HG03457 (cell line): Measurements from ENCODE around the gene ING1.

ENCODE experiments used
- ATAC-seq: cut with Tn5 transposase; IDR thresholded peaks from one replicate; pipeline ENCODE4 v1.9.1; 2021; ENCODE audit warnings: moderate number of reproducible peaks; ENCODE audit not compliant: unreplicated experiment

The ING1 gene

DNA sequence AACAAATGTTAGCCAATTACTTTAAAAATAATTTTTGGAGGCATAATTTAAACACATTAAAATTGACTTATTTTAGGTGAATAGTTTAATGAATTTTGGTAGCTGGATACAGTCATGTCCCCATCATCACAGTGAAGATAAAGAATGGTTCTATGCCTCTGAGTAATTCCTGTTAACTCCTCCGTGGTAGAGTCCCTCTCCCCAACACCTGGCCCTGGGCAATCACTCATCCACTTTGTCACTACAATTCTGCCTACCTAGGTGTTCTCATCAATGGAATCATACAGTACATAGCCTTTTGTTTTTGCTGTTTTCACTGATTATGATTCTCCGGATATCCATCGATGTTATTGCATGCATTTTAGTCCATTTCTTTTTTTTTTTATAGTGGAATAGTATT lies 55.6 kb downstream of the ING1 start:
- no peak for ATAC-seq

- ATAC-seq = no peak
Measured at GRCh38 chr13:110770678-110771077, 57.2 kb downstream of the ING1 start.

DNA sequence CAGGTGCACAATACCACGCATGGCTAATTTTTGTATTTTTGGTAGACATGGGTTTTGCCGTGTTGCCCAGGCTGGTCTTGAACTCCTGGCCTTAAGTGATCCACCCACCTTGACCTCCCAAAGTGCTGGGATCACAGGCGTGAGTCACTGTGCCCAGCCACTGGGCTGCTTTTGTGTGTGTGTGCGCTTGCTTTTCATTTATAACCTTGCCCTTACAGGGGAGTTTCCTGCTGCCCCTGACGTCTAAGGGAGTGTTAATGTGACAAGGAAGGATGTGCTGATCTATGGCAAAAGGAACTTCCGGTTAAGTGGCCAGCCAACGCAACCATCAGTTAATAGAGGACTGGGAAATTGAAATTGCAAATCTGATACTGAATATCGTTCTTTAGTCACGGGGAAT lies 57.7 kb downstream of the ING1 start:
- ATAC-seq = no peak

DNA sequence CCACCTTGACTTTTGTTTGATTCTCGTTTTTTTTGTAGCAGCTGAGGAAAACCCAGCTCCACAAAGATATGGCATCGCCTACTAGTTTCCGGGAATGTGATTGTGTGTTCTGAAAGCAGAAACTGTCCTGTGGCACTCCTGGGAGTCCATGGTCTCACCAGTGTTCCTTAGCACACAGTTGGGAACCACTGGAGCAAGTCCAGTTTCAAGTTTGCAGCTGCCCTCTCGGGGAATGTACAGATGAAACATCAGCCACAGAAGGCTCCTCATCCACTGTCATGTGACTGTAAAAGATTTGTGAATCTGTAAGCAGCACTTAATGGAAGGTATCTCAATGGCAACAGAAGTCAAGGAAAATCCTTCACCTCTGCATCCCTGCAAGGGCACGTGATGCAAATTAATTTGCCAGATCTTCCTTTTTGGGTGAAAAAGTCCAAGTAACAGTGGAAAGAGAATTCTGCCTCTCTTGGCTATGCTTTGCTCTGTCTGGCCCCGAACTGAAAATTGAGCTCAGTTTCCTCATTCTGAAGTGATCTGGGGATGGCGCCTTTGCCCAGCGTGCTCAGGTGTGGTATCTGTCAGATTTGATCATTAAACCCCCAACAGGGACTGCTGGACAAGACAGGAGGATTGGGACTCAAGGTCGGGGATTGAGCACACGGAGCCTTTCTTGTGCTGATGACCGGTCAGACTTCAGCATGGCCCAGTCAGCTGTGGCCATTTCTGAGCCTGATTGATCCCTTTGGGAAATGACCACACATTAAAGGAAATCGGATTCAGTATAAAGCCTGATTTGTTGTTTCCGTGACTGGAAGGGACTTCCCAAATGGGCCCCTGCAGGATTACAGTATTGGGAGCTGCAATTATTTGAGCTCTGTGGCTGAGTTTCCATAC lies 58.8 kb downstream of the ING1 start:
- no peak for ATAC-seq
